Kidney (tissue), 14 donors: ENCODE data around the gene KLHDC8A. TPM values are rescaled to one million over a fixed set of nuclear protein-coding genes. Genes with fewer than 3 reads are reported as not detected.

ENCODE experiments used
- DNase-seq, 5 donors: peaks; one replicate each; pipeline ENCODE4 v3.0.0-alpha.2; 2013 to 2020
- FAIRE-seq: peaks from 2 replicates; lab custom pipeline; 2012; peaks lifted over from hg19 to GRCh38; lab: Jason Lieb, UNC
- H3K27ac ChIP-seq, 2 donors: one replicate each; pipeline ENCODE4 v1.7.0; 2013; ENCODE audit warnings: low read depth in 2 of 2, low read length in 2 of 2, inconsistent platforms in 1 of 2
- H3K27me3 ChIP-seq: one replicate; pipeline ENCODE4 v1.7.1; 2013; ENCODE audit warnings: low read length, inconsistent platforms; ENCODE audit not compliant: control insufficient read depth, insufficient read depth
- H3K36me3 ChIP-seq, 3 donors: one replicate each; pipeline versions ENCODE4 v1.7.0 to v1.7.1; 2013; ENCODE audit warnings: low read length in 3 of 3, control low read depth in 1 of 3, inconsistent platforms in 1 of 3; ENCODE audit not compliant: insufficient read depth in 3 of 3, control insufficient read depth in 2 of 3
- H3K4me1 ChIP-seq, 3 donors: one replicate each; pipeline versions ENCODE4 v1.7.0 to v1.7.1; 2013; ENCODE audit warnings: low read length in 3 of 3, inconsistent platforms in 1 of 3, low read depth in 1 of 3; ENCODE audit not compliant: control insufficient read depth in 2 of 3, insufficient read depth in 2 of 3
- H3K4me3 ChIP-seq, 3 donors: one replicate each; pipeline versions ENCODE4 v1.7.0 to v1.8.1; 2013; ENCODE audit warnings: low read length in 3 of 3, control low read depth in 1 of 3, inconsistent platforms in 1 of 3
- H3K9ac ChIP-seq, 3 donors: one replicate each; pipeline versions ENCODE4 v1.7.0 to v1.7.1; 2013; ENCODE audit warnings: low read length in 3 of 3, control low read depth in 1 of 3, inconsistent platforms in 1 of 3
- H3K9me3 ChIP-seq, 3 donors: one replicate each; pipeline versions ENCODE4 v1.7.0 to v1.7.1; 2013; ENCODE audit warnings: low read length in 3 of 3, control low read depth in 1 of 3, inconsistent platforms in 1 of 3; ENCODE audit not compliant: control insufficient read depth in 2 of 3, insufficient read depth in 1 of 3
- intact Hi-C: fragments of 100-400 bp; cut with DNase I; formaldehyde crosslinking; loops from one replicate; pipeline ENCODE4 v1.11.1; 2022
- polyA plus RNA-seq: library from polyadenylated mRNA; stranded (reverse); fragments of 350-450 nt; fragmentation: Illumina TruSeq; extraction: RNeasy Lipid Tissue Mini Kit (QIAGEN cat#74804); gene quantifications from one replicate; pipeline ENCODE4 v1.2.3, GENCODE V29; 2014; ENCODE audit warnings: low read depth, low replicate concordance; ENCODE audit not compliant: insufficient read depth
- total RNA-seq: library from RNA; stranded (reverse); fragmentation: NEBNext Ultra II Directional; extraction: Animal tissue kit (Norgen Biotek cat#: 25700); gene quantifications from one replicate; pipeline ENCODE4 v1.2.1, GENCODE V29; 2021
- TF ChIP-seq, protein P1 (sequence below): IDR thresholded peaks from 3 replicates; pipeline ENCODE4 v1.5.1; 2012; ENCODE audit warnings: mild to moderate bottlenecking, moderate library complexity, borderline replicate concordance; ENCODE audit not compliant: insufficient read depth; ENCODE audit errors: extremely low read depth
- donor health status: control.
- donor health status: control.
- donor health status: control.
- donor health status: control.
- donor health status: control.
- donor health status: DM: yes; HTN: yes; CAD: no.
- donor health status: Normal renal cell carcinoma (clear cell type).

KLHDC8A gene
- total and polyA plus RNA-seq, 2 donors from 2014 or later = not detected

DNA sequence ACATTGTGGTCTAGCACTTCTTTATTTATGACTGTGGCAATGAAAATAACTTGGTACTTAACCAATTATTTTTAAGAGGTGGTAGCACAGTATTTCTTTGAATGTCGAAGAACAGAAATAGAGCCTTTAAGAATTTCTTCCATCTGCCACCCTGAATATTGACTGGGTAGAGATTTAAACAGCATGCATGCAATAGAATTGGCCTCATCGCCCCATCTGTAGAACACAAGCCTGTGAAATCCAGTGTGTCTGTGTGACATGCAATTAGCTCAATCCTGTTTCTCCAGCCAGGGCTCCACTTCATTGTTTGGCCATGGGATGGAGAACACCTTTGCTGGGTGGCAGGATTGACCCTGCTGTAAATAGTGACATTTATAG, 17.1 kb upstream of the KLHDC8A start:
- H3K9ac ChIP-seq = no peak overlapping the region
- DNase-seq = no peak
- H3K4me3 ChIP-seq = no peak overlapping the region
- FAIRE-seq = no peak
- peaks cover 0 to 3% (median 0%) of the 10 kb centered on the region in 3 donors for H3K4me1 ChIP-seq
- H3K9me3 ChIP-seq = no peaks in the 10 kb centered on the region
- TF ChIP-seq, protein P1, sequence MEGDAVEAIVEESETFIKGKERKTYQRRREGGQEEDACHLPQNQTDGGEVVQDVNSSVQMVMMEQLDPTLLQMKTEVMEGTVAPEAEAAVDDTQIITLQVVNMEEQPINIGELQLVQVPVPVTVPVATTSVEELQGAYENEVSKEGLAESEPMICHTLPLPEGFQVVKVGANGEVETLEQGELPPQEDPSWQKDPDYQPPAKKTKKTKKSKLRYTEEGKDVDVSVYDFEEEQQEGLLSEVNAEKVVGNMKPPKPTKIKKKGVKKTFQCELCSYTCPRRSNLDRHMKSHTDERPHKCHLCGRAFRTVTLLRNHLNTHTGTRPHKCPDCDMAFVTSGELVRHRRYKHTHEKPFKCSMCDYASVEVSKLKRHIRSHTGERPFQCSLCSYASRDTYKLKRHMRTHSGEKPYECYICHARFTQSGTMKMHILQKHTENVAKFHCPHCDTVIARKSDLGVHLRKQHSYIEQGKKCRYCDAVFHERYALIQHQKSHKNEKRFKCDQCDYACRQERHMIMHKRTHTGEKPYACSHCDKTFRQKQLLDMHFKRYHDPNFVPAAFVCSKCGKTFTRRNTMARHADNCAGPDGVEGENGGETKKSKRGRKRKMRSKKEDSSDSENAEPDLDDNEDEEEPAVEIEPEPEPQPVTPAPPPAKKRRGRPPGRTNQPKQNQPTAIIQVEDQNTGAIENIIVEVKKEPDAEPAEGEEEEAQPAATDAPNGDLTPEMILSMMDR = no peak
- H3K27me3 ChIP-seq = no peaks in the 10 kb centered on the region
- intact Hi-C loops = no loop called here
- H3K36me3 ChIP-seq = no peaks in the 10 kb centered on the region
- no peak overlapping the region for H3K27ac ChIP-seq

DNA sequence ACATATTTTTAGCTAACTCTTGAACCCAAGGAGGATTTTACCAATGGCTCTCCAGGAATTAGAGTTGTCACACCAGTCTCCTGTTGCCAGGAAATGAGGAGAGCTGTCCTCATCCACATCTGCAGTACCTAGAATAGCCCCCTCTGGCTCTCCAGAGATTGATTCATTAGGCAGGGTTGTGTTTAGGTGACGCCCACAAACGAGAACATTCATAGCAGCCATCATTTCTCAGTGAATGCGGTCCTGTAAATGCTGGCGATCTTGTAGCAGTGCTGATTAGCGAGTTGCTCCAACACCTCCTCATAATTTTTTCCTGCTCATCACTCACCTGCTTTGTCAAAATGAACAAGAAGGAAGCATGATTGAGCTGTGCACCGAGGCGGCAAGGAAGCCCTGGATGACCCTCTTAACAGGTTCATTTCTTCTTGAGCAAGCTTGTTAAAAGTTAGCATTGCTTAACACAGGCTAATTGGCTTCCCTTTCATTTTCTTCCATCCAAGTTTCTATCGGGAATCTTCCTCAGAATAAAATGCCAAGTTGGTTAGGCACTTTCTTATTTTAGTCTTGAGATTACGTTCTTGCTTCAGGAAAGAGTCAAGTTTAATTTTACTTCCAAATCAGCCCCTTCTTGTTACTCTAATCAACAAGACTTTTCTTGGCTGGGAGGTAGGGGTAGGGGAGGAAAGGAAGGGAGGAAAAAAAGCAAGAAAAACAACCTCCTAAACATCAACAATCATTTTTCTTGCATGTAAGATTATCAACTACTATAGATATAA, 16.5 kb upstream of the KLHDC8A start:
- Histone ChIP-seq H3K36me3 (no peaks in the 10 kb centered on the region), H3K4me1 (peaks cover 0 to 3% (median 0%) of the 10 kb centered on the region in 3 donors), H3K4me3 (no peak overlapping the region), H3K9ac (no peak overlapping the region), H3K27ac (no peak overlapping the region), H3K9me3 (no peaks in the 10 kb centered on the region), H3K27me3 (no peaks in the 10 kb centered on the region)
- intact Hi-C loops = no loop called here
- TF ChIP-seq, protein P1 = no peak
- no peak for FAIRE-seq
- DNase-seq = peak in 2 of 5 donors; percentile 29 to 66

DNA sequence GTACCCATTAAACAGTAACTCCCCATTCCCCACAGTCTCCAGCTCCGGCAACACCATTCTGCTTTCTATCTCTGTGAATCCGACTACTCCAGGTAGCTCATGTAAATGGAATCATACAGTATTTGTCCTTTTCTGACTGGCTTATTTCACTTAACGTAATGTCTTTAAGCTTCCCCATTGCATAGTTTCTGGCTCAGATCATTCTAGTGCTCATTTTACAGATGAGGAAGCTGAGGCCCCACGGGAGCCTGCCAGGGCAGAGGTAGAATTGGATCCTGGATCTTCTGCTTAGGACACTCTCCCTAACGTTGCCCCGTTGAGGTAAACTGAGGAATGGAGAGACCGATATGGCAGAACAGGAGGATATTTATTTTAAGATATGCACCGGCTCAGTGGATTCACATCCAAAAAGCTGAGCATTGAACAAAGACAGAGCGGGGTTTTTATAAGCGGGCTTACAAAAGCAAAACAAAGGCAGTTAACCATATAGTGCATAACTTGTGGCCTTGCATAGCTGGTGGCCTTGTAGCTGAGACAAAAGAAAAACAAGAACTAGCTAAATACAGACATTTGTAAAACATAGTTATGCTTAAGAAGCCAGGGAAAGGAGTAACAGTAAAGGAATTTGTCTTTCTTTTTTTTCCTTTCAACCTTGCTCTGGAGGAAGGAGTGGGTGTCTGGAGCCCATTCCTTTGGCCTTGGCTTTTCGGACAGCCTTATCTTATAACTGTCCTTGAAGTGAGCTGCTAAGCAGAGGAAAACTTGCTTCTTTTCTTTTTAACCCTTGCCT, 15.3 kb upstream of the KLHDC8A start:
- Histone ChIP-seq H3K4me1 (peaks cover 0 to 3% (median 0%) of the 10 kb centered on the region in 3 donors), H3K4me3 (no peak overlapping the region), H3K9me3 (no peaks in the 10 kb centered on the region), H3K27me3 (no peaks in the 10 kb centered on the region), H3K27ac (no peak overlapping the region), H3K9ac (no peak overlapping the region), H3K36me3 (no peaks in the 10 kb centered on the region)
- no peak for FAIRE-seq
- TF ChIP-seq, protein P1 = no peak
- DNase-seq = peak in 1 of 5 donors; percentile 62
- intact Hi-C loops = no loop called here
